Activated naive CD4-positive, alpha-beta T cell treated with anti-CD3 and anti-CD28 coated beads, Interleukin-2, amount 10 ng/mL, durations not matched to agents 7 days and 5 days (primary cell): ENCODE data around the gene TYK2.
A peak's percentile ranks its signal among the peaks of the same experiment; 100 is the strongest.
"Not testable (repeated sequence)": the region's sequence is repeated elsewhere in the genome, so short reads cannot be mapped to it uniquely, and the experiment has no call there.

Source experiments
- CTCF ChIA-PET: fragments of 350-600 bp; sonication (Branson Sonifier 250); formaldehyde crosslinking; loops from one replicate; lab custom pipeline; 2021; ENCODE audit warnings: antibody characterized with exemption; lab: Charles Lee
- DNase-seq: peaks from one replicate; pipeline ENCODE4 v3.0.0-alpha.2; 2020
- H3K27ac Mint-ChIP-seq: one replicate; pipeline ENCODE4 v1.8.0; 2021; ENCODE audit warnings: mild to moderate bottlenecking, moderate library complexity, mixed read lengths
- H3K27me3 Mint-ChIP-seq: one replicate; pipeline ENCODE4 v1.8.0; 2021; ENCODE audit warnings: mild to moderate bottlenecking, mixed read lengths
- H3K36me3 Mint-ChIP-seq: one replicate; pipeline ENCODE4 v1.8.0; 2021; ENCODE audit warnings: mixed read lengths
- H3K4me1 Mint-ChIP-seq: one replicate; pipeline ENCODE4 v1.8.0; 2021; ENCODE audit warnings: mixed read lengths
- H3K4me3 Mint-ChIP-seq: one replicate; pipeline ENCODE4 v1.8.0; 2021; ENCODE audit warnings: mild to moderate bottlenecking, moderate library complexity, mixed read lengths
- H3K9me3 Mint-ChIP-seq: one replicate; pipeline ENCODE4 v1.8.0; 2021; ENCODE audit warnings: mixed read lengths

TYK2 gene

GRCh38 chr19:10418235-10418484, 37.8 kb upstream of the TYK2 start:
- H3K27ac Mint-ChIP-seq, result peak overlapping the region; percentile 66
- peaks cover 71% of the 10 kb centered on the region for H3K27me3 Mint-ChIP-seq
- no peak for DNase-seq
- peak overlapping the region; percentile 65 for H3K4me3 Mint-ChIP-seq
- H3K9me3 Mint-ChIP-seq, result no peaks in the 10 kb centered on the region
- peaks cover 8% of the 10 kb centered on the region for H3K36me3 Mint-ChIP-seq
- CTCF ChIA-PET, result interaction anchor here (0.8 to 16.2 kb wide), 11 partner anchors 11 to 159 kb away, joined by 3 to 382 read pairs (median 6); partner anchors contain the start of genes CDC37, ICAM1 and S1PR5
- H3K4me1 Mint-ChIP-seq, result peaks cover 73% of the 10 kb centered on the region

GRCh38 chr19:10417541-10418234, 37.3 kb upstream of the TYK2 start:
- Mint-ChIP-seq H3K27ac (peak overlapping the region; percentile 66), H3K4me1 (peaks cover 73% of the 10 kb centered on the region), H3K27me3 (peaks cover 67% of the 10 kb centered on the region), H3K4me3 (peak overlapping the region; percentile 65), H3K36me3 (peaks cover 8% of the 10 kb centered on the region), H3K9me3 (no peaks in the 10 kb centered on the region)
- CTCF ChIA-PET, result interaction anchor here (0.8 to 16.2 kb wide), 14 partner anchors 11 to 159 kb away, joined by 3 to 382 read pairs (median 4); partner anchors contain the start of genes CDC37, ICAM1 and S1PR5
- DNase-seq, result peak; percentile 43

- H3K36me3 Mint-ChIP-seq, result peaks cover 10% of the 10 kb centered on the region
These were observed 36.2 kb upstream of the TYK2 start for GRCh38 chr19:10416380-10417257.

GRCh38 chr19:10416083-10416379, 35.7 kb upstream of the TYK2 start:
- peaks cover 10% of the 10 kb centered on the region for H3K36me3 Mint-ChIP-seq
- peak overlapping the region; percentile 61 for H3K4me3 Mint-ChIP-seq
- H3K9me3 Mint-ChIP-seq, result no peaks in the 10 kb centered on the region
- peak overlapping the region; percentile 81 for H3K27ac Mint-ChIP-seq
- peaks cover 50% of the 10 kb centered on the region for H3K27me3 Mint-ChIP-seq
- no peak for DNase-seq
- CTCF ChIA-PET, result interaction anchor here (1.4 to 16.2 kb wide), 7 partner anchors 12 to 155 kb away, joined by 4 to 382 read pairs (median 13); partner anchors contain the start of gene CDC37
- H3K4me1 Mint-ChIP-seq, result peaks cover 73% of the 10 kb centered on the region

More at GRCh38 chr19:10416380-10417257, 36.2 kb upstream of the TYK2 start:
- Mint-ChIP-seq H3K27me3 (peaks cover 56% of the 10 kb centered on the region), H3K9me3 (no peaks in the 10 kb centered on the region), H3K4me1 (peaks cover 73% of the 10 kb centered on the region), H3K4me3 (peak overlapping the region; percentile 61), H3K27ac (peak overlapping the region; percentile 90)
- CTCF ChIA-PET, result interaction anchor here (1.1 to 16.2 kb wide), 10 partner anchors 12 to 158 kb away, joined by 3 to 382 read pairs (median 7); partner anchors contain the start of genes CDC37 and ICAM1
- DNase-seq, result peak; percentile 97

GRCh38 chr19:10412257-10412977, 32.0 kb upstream of the TYK2 start:
- peak overlapping the region; percentile 53 for H3K4me3 Mint-ChIP-seq
- H3K36me3 Mint-ChIP-seq, result peaks cover 14% of the 10 kb centered on the region
- peaks cover 85% of the 10 kb centered on the region for H3K4me1 Mint-ChIP-seq
- peak overlapping the region; percentile 91 for H3K27ac Mint-ChIP-seq
- DNase-seq, result peak; percentile 63
- H3K27me3 Mint-ChIP-seq, result peaks cover 18% of the 10 kb centered on the region
- CTCF ChIA-PET, result interaction anchor here (1.1 to 4.2 kb wide), 8 partner anchors 9 to 154 kb away, joined by 3 to 21 read pairs (median 6); partner anchors contain the start of genes CDC37, ICAM1 and PDE4A
- H3K9me3 Mint-ChIP-seq, result no peaks in the 10 kb centered on the region

- CTCF ChIA-PET, result interaction anchor here (1.4 to 4.2 kb wide), 4 partner anchors 10 to 141 kb away, joined by 3 to 21 read pairs (median 8); partner anchors contain the start of genes ICAM1 and PDE4A
- H3K27me3 Mint-ChIP-seq, DNase-seq, H3K4me3 Mint-ChIP-seq, H3K9me3 Mint-ChIP-seq: not testable (repeated sequence)
- Mint-ChIP-seq H3K4me1 (peaks cover 88% of the 10 kb centered on the region), H3K27ac (peak overlapping the region; percentile 91), H3K36me3 (peaks cover 11% of the 10 kb centered on the region)
These were observed 30.9 kb upstream of the TYK2 start for GRCh38 chr19:10411224-10411623.

GRCh38 chr19:10408511-10409283, 28.3 kb upstream of the TYK2 start:
- peak overlapping the region; percentile 91 for H3K27ac Mint-ChIP-seq
- H3K9me3 Mint-ChIP-seq, result no peaks in the 10 kb centered on the region
- CTCF ChIA-PET, result interaction anchor here (1.1 to 11.3 kb wide), 2 partner anchors 13 to 26 kb away, joined by 3 to 382 read pairs; partner anchors contain the start of gene PDE4A
- H3K4me1 Mint-ChIP-seq, result peaks cover 89% of the 10 kb centered on the region
- H3K27me3 Mint-ChIP-seq, result no peaks in the 10 kb centered on the region
- DNase-seq, result peak; percentile 85
- H3K4me3 Mint-ChIP-seq, result peak overlapping the region; percentile 76
- H3K36me3 Mint-ChIP-seq, result peaks cover 13% of the 10 kb centered on the region

GRCh38 chr19:10407096-10407495, 26.7 kb upstream of the TYK2 start:
- peaks cover 80% of the 10 kb centered on the region for H3K4me1 Mint-ChIP-seq
- CTCF ChIA-PET, result interaction anchor here (1.2 to 11.3 kb wide), 2 partner anchors 14 to 18 kb away, joined by 5 to 382 read pairs; partner anchors contain the start of gene PDE4A
- no peaks in the 10 kb centered on the region for H3K27me3 Mint-ChIP-seq
- H3K36me3 Mint-ChIP-seq, result peaks cover 17% of the 10 kb centered on the region
- H3K4me3 Mint-ChIP-seq, result no peak overlapping the region
- DNase-seq, result no peak
- H3K27ac Mint-ChIP-seq, result peak overlapping the region; percentile 97
- H3K9me3 Mint-ChIP-seq, result no peaks in the 10 kb centered on the region

- H3K36me3 Mint-ChIP-seq, result peaks cover 22% of the 10 kb centered on the region
- H3K27me3 Mint-ChIP-seq, result no peaks in the 10 kb centered on the region
- CTCF ChIA-PET, result interaction anchor here (1.2 to 11.3 kb wide), 4 partner anchors 14 to 30 kb away, joined by 4 to 382 read pairs (median 30); partner anchors contain the start of gene PDE4A
- DNase-seq, result no peak
- H3K9me3 Mint-ChIP-seq, result no peaks in the 10 kb centered on the region
- H3K4me1 Mint-ChIP-seq, result peaks cover 79% of the 10 kb centered on the region
- H3K27ac Mint-ChIP-seq, result peak overlapping the region; percentile 97
- peak overlapping the region; percentile 87 for H3K4me3 Mint-ChIP-seq
These were observed 25.8 kb upstream of the TYK2 start for GRCh38 chr19:10406191-10406590.

GRCh38 chr19:10404888-10405820, 24.8 kb upstream of the TYK2 start:
- Mint-ChIP-seq H3K36me3 (peaks cover 22% of the 10 kb centered on the region), H3K9me3 (no peaks in the 10 kb centered on the region), H3K4me1 (peaks cover 80% of the 10 kb centered on the region), H3K27ac (peak overlapping the region; percentile 97), H3K27me3 (no peaks in the 10 kb centered on the region), H3K4me3 (peak overlapping the region; percentile 87)
- CTCF ChIA-PET, result interaction anchor here (0.8 to 11.3 kb wide), 9 partner anchors 13 to 177 kb away, joined by 3 to 382 read pairs (median 5); partner anchors contain the start of gene PDE4A
- peak; percentile 79 for DNase-seq

GRCh38 chr19:10403137-10404021, 23.0 kb upstream of the TYK2 start, which contains the start of gene CDC37:
Gene CDC37 (minus strand): TSS chr19:10403542. CDS start chr19:10403479, 63 bp downstream.
- peak within 1 kb of the TSS; percentile 87 for H3K4me3 Mint-ChIP-seq
- H3K27ac Mint-ChIP-seq, result peak within 1 kb of the TSS; percentile 92
- peak; percentile 98 for DNase-seq
- H3K36me3 Mint-ChIP-seq, result peaks cover 26% of the 10 kb centered on the region
- CTCF ChIA-PET, result interaction anchor here (0.5 to 11.3 kb wide), 20 partner anchors 9 to 685 kb away, joined by 3 to 382 read pairs (median 4); partner anchors contain the start of genes LDLR, PDE4A and TYK2
- H3K27me3 Mint-ChIP-seq, result no peaks in the 10 kb centered on the region
- no peaks in the 10 kb centered on the region for H3K9me3 Mint-ChIP-seq
- H3K4me1 Mint-ChIP-seq, result peaks cover 66% of the 10 kb centered on the region
